A673 (cell line): ENCODE measurements around the gene VTA1.

Experiments
- EZH2 ChIP-seq: fragments of 200-600 bp; sonication (generic); IDR thresholded peaks from 2 replicates; pipeline ENCODE4 v1.6.1; 2017; ENCODE audit warnings: borderline replicate concordance, low read depth, mild to moderate bottlenecking, mixed read lengths, antibody characterized with exemption, low read length; ENCODE audit not compliant: poor library complexity, severe bottlenecking
- TF ChIP-seq, protein P1 (sequence below): fragments of 300-800, 200-600 bp; sonication (generic); conservative IDR thresholded peaks from 2 replicates; pipeline ENCODE4 v1.5.1; 2017; ENCODE audit warnings: low read depth, mild to moderate bottlenecking, antibody characterized with exemption, low read length, moderate library complexity, mixed read lengths

DNA sequence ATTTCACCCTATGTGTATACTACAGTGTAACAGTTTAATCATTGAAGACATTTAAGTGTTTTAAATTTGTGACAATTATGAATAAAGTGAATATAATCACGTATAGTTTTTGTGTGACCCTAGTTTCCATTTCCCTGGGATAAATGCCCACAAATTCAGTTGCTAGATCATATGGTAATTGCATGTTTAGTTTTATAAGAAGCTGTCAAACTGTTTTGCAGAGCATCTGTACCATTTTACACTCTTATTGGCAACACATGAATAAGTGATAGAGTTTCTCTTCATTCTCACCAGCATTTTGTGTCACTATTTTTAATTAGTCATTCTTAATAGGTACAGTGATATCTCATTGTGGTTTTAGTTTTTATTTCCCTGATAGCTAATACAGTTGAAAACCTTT lies 7.3 kb downstream of the VTA1 start:
- TF ChIP-seq, protein P1, sequence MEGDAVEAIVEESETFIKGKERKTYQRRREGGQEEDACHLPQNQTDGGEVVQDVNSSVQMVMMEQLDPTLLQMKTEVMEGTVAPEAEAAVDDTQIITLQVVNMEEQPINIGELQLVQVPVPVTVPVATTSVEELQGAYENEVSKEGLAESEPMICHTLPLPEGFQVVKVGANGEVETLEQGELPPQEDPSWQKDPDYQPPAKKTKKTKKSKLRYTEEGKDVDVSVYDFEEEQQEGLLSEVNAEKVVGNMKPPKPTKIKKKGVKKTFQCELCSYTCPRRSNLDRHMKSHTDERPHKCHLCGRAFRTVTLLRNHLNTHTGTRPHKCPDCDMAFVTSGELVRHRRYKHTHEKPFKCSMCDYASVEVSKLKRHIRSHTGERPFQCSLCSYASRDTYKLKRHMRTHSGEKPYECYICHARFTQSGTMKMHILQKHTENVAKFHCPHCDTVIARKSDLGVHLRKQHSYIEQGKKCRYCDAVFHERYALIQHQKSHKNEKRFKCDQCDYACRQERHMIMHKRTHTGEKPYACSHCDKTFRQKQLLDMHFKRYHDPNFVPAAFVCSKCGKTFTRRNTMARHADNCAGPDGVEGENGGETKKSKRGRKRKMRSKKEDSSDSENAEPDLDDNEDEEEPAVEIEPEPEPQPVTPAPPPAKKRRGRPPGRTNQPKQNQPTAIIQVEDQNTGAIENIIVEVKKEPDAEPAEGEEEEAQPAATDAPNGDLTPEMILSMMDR, result no peak
- no peak for TF ChIP-seq EZH2
